ENCODE results near the gene ATP6V1C2.
"Not testable (repeated sequence)": the region's sequence is repeated elsewhere in the genome, so short reads cannot be mapped to it uniquely, and the experiment has no call there.

ATP6V1C2 gene

DNA sequence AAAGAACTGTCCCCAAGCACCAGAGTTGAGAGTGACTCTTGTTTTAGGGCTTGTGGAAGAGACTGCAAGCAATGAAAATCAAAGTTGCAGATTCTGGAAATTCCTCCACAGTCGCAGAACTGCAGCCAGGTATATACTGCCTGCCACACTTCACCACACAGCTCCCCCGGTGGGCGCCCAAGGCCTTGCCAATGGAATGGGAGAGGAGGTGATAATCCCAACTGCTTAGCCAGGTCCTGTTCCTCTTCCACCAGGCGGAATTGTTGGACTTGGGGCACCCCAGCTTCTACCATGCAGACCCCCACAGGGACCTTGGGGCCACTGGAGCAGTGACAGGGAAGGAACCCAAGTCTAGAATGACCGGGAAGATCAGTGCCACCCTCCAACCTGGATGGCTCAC, 96.0 kb downstream of the ATP6V1C2 start:
- DNase-seq, result no peak

DNA sequence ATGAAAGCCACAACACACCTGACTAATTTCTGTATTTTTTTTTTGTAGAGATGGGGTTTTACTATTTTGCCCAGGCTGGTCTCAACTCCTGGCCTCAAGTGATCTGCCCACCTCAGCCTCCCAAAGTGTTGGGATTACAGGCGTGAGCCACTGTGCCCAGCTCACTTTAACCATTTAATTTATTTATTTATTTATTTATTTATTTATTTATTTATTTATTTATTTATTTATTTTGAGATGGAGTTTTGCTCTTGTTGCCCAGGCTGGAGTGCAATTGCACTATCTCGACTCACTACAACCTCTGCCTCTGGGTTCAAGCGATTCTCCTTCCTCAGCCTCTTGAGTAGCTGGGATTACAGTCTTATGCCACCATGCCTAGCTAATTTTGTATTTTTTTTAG, 96.9 kb downstream of the ATP6V1C2 start:
- DNase-seq, result not testable (repeated sequence)

DNA sequence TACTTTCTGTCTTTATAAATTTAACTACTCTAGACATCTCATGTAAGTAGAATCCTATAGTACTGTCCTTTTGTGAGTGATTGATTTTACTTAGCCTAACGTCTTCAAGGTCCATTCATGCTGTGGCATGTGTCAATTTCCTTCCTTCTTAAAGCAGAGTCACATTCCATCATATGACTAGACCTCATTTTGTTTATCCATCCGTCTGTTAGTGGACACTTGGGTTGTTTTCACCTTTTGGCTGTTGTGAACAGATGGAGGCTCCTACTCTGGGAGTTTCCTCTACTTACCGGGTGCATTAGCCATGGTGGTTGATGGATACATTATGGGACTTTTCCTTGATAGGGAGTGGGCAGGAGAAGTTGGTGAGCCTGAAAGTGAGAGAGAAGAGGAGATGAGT, 97.6 kb downstream of the ATP6V1C2 start:
- DNase-seq, result no peak

GRCh38 chr2:10819714-10820314, 98.4 kb downstream of the ATP6V1C2 start:
- DNase-seq, result no peak

- no peak for DNase-seq
These were observed 99.1 kb downstream of the ATP6V1C2 start for GRCh38 chr2:10820562-10820961.

DNA sequence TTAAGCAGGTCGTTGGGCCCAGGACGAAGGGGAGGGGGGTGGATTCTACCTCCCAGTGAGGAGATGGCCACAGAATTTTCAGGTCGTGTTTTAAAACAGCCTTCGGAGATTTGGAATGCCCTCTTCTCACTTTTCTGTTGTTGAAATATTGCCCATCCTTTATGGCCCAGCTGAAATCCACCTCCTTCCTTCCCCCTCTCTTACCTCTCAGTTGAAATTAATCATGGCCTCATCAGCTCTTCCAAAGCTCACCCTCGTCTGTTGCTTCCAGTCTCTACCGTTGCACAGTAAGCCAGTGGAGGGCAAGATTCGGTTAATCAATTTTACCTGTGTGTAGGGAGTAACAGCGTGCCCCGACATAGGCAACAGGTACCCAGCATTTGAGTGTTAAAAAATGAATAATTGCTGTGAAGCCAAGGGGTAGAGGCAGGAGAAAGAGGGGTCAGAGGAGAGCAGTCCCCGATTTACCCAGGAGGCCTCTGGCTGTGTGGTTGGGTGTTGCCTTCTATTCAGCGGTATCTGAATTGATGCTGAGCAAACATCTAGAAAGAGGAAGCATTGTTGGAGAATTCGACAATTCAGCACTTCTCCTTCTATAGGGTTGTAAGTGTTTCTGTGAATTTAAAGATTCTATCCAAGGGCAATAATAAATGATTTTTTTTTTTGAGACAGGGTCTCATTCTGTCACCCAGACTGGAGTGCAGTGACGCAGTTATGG, 99.7 kb downstream of the ATP6V1C2 start:
- peak; percentile 44 to 68 for DNase-seq

DNA sequence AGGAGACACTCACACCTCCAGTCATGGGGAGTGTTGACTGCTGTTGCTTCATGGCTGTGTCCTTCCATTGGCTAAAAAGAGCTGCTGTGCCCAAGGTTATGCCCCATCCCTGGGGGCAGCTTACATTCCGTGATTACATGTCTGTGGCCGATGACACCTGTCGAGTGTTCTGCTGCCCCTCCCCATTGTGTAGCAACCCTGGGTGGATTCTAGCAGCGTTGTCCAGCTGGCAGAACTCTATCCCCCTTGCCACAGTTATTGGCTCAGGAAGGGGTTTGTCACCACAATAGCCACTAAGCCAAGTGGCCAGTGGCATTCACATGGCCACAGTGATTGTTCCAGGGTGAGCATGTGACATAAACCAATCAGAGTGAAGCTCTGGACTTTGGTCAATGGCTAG, 102.8 kb downstream of the ATP6V1C2 start:
- DNase-seq, result no peak

GRCh38 chr2:10826026-10826425, 104.6 kb downstream of the ATP6V1C2 start:
- DNase-seq, result peak; percentile 8 to 40

- DNase-seq, result no peak
These were observed 105.2 kb downstream of the ATP6V1C2 start for GRCh38 chr2:10826625-10827024.

- no peak for DNase-seq
These were observed 106.9 kb downstream of the ATP6V1C2 start for GRCh38 chr2:10828346-10828745.

- DNase-seq, result no peak
These were observed 107.9 kb downstream of the ATP6V1C2 start for GRCh38 chr2:10829299-10829698.

GRCh38 chr2:10830203-10830602, 108.8 kb downstream of the ATP6V1C2 start:
- DNase-seq, result no peak

- no peak for DNase-seq
These were observed 109.4 kb downstream of the ATP6V1C2 start for GRCh38 chr2:10830641-10831399.

DNA sequence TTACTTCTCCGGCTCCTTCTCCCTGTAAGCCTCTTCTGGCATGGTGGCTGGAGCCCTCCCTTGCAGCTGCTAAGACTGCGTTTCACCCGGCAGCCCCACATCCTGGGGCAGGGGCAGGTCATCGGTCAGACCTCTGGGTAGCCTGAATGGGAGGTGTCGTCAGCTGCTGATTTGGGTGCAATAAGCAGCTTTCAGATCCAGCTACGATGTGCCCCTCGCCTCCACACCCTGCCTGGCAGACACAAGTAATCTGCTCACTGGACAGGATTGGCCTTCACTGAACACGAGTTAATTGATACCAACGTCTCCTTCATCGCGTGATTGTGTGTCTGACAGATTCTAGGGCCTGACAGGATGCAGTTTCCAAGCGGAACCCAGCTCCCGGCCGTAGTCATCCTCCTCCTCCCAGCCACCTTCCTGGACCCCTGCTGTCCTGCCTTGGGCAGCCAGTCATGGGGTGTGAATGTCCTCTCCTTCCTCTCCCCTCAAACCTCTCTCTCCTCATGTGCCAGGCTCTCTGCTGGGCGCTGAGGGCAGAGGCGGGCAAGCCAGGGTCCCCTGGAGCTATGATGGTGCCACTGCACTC, 110.1 kb downstream of the ATP6V1C2 start:
- no peak for DNase-seq

GRCh38 chr2:10832203-10832936, 110.9 kb downstream of the ATP6V1C2 start:
- peak; percentile 79 to 86 for DNase-seq

GRCh38 chr2:10833021-10833420, 111.6 kb downstream of the ATP6V1C2 start:
- DNase-seq, result no peak

- DNase-seq, result peak; percentile 7 to 49
These were observed 112.7 kb downstream of the ATP6V1C2 start for GRCh38 chr2:10834068-10834655.
